Karpas-422 (cell line): ENCODE data around the gene JADE3. TPM values are rescaled to one million over a fixed set of nuclear protein-coding genes. Genes with fewer than 3 reads are reported as not detected.
"Not testable (repeated sequence)": the region's sequence is repeated elsewhere in the genome, so short reads cannot be mapped to it uniquely, and the experiment has no call there.

Experiments used
- DNase-seq: peaks from one replicate; pipeline ENCODE4 v3.0.0-alpha.2; 2015
- H2AFZ ChIP-seq: fragments of 200-600 bp; sonication (generic); 2 replicates; pipeline ENCODE4 v1.6.1; 2014; ENCODE audit warnings: antibody characterized with exemption, low read length, mixed read lengths
- H3K27ac ChIP-seq: fragments of 200-600 bp; sonication (generic); 2 replicates; pipeline ENCODE4 v1.5.1; 2014; ENCODE audit warnings: mild to moderate bottlenecking, low read length, moderate library complexity
- H3K27me3 ChIP-seq: fragments of 200-600 bp; sonication (generic); 2 replicates; pipeline ENCODE4 v1.6.1; 2014; ENCODE audit warnings: low read length, mixed read lengths
- H3K36me3 ChIP-seq: fragments of 200-600 bp; sonication (generic); 2 replicates; pipeline ENCODE4 v1.6.1; 2014; ENCODE audit warnings: low read length, mixed read lengths; ENCODE audit not compliant: insufficient read depth
- H3K4me1 ChIP-seq: fragments of 200-600 bp; sonication (generic); 2 replicates; pipeline ENCODE4 v1.6.1; 2014; ENCODE audit warnings: mild to moderate bottlenecking, low read length, mixed read lengths
- H3K4me2 ChIP-seq: fragments of 200-600 bp; sonication (generic); 2 replicates; pipeline ENCODE4 v1.6.1; 2014; ENCODE audit warnings: low read length, low read depth, mild to moderate bottlenecking; ENCODE audit not compliant: poor library complexity, severe bottlenecking
- H3K4me3 ChIP-seq: fragments of 200-600 bp; sonication (generic); 2 replicates; pipeline ENCODE4 v1.5.1; 2014; ENCODE audit warnings: mild to moderate bottlenecking, antibody characterized with exemption, low read length, mixed read lengths
- H3K79me2 ChIP-seq: fragments of 200-600 bp; sonication (generic); 2 replicates; pipeline ENCODE4 v1.6.1; 2014; ENCODE audit warnings: mild to moderate bottlenecking, low read length, mixed read lengths
- H3K9ac ChIP-seq: fragments of 200-600 bp; sonication (generic); 2 replicates; pipeline ENCODE4 v1.6.0; 2014; ENCODE audit warnings: low read length
- H3K9me2 ChIP-seq: fragments of 200-600 bp; sonication (generic), shearing (Covaris generic); replicated peaks from 2 replicates; pipeline ENCODE4 v1.6.0; 2014; ENCODE audit warnings: mild to moderate bottlenecking, low read length, moderate library complexity; ENCODE audit not compliant: insufficient read depth
- H3K9me3 ChIP-seq: fragments of 300-700, 200-600 bp; sonication (generic); 2 replicates; pipeline ENCODE4 v1.6.1; 2014; ENCODE audit warnings: low read length, mixed read lengths
- H4K20me1 ChIP-seq: fragments of 200-600 bp; sonication (generic); 2 replicates; pipeline ENCODE4 v1.6.1; 2014; ENCODE audit warnings: mild to moderate bottlenecking, antibody characterized with exemption, low read length, low read depth; ENCODE audit not compliant: insufficient read depth
- total RNA-seq: library from RNA; depleted of rRNA; stranded (reverse); fragments of >200 nt; shearing (Covaris generic); gene quantifications from 2 replicates; pipeline ENCODE4 v1.2.3, GENCODE V29; 2014; ENCODE audit warnings: low replicate concordance

The JADE3 gene
- total RNA-seq, 1 experiment from 2014 or later: 0.07 TPM

GRCh38 chrX:46941341-46941740 is 29.1 kb downstream of the JADE3 start:
- H3K9ac ChIP-seq: no peak overlapping the region

DNA sequence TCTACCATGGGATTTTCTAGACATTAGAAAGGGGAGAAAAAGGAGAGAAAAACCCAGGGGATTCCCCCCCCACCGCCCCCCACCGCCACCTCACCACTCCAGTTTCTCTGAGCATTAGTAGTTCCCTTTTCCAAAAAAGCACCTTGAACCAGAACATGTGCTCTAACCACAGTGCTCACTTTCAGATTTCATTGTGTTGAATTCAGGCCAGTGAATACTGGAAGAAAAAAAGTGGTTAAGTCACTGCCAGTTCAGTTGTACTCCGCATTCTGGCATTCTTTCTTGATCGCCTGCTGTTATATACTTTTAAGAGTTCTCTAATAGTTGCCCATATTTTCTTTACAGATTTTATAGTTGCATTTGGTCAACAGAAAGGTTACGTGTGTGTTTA is 40.9 kb downstream of the JADE3 start:
- Histone ChIP-seq H3K9ac (no peak overlapping the region), H3K9me3 (no peaks in the 10 kb centered on the region), H3K4me1 (no peaks in the 10 kb centered on the region), H2AFZ (no peak overlapping the region), H3K4me3 (no peak overlapping the region), H3K9me2 (no peaks in the 10 kb centered on the region), H3K27me3 (no peaks in the 10 kb centered on the region), H3K36me3 (no peaks in the 10 kb centered on the region), H4K20me1 (no peaks in the 10 kb centered on the region), H3K4me2 (no peak overlapping the region), H3K79me2 (no peaks in the 10 kb centered on the region), H3K27ac (no peak overlapping the region)
- DNase-seq: no peak

More at GRCh38 chrX:46941341-46941740, 29.1 kb downstream of the JADE3 start:
- Histone ChIP-seq H3K4me3 (no peak overlapping the region), H3K9me3 (no peaks in the 10 kb centered on the region), H4K20me1 (no peaks in the 10 kb centered on the region), H3K36me3 (no peaks in the 10 kb centered on the region), H3K4me2 (no peak overlapping the region), H3K27me3 (no peaks in the 10 kb centered on the region), H3K9me2 (no peaks in the 10 kb centered on the region), H3K4me1 (peaks cover 2% of the 10 kb centered on the region; the same call in 1 of the 2 replicates), H3K79me2 (no peaks in the 10 kb centered on the region), H3K27ac (no peak overlapping the region), H2AFZ (no peak overlapping the region)
- DNase-seq: no peak

DNA sequence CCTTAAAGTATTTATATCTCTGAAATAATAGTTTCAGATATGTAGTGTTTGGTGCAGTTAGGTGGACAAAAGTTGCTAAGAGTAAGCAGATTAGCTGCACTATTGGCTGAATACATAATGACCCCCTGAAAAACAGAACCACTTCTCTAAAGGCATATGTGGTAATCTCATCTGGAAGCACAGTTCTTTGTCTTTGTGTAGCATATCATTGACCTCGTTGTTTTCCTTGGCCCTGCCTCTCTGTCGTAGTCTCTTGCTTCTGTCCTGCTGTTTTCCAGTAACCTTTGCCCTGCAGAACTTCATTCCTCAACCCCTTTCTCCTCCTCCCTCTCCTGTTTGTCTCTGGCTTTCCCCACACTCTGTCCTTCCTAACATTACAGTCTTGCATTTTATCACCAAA is 41.4 kb downstream of the JADE3 start:
- no peak overlapping the region for H3K27ac ChIP-seq

DNA sequence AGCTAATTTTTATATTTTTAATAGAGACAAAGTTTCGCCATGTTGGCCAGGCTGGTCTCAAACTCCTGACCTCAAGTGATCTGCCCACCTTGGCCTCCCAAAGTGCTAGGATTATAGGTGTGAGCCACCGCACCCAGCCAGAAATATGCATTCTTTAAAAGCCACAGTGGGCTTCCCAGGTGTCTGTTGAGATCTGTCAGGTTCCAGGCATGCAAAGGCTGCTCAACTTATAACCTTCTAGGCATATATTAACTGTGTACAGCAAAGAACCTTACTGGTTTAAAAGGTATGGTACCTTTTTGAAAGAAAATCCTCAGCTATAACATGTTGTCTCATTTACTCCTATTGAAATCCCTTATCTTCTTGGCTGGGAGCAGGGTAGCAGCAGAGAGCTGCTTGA is 42.5 kb downstream of the JADE3 start:
- DNase-seq: no peak
- Histone ChIP-seq H3K4me3 (no peak overlapping the region), H3K36me3 (no peaks in the 10 kb centered on the region), H2AFZ (no peak overlapping the region), H3K4me2 (no peak overlapping the region), H3K27ac (no peak overlapping the region), H3K4me1 (no peaks in the 10 kb centered on the region), H3K27me3 (no peaks in the 10 kb centered on the region), H3K9me3 (no peaks in the 10 kb centered on the region), H3K9me2 (no peaks in the 10 kb centered on the region), H4K20me1 (no peaks in the 10 kb centered on the region), H3K79me2 (no peaks in the 10 kb centered on the region), H3K9ac (no peak overlapping the region)

More for the DNA sequence above, 41.4 kb downstream of the JADE3 start:
- no peak overlapping the region for H3K4me2 ChIP-seq
- H3K9ac ChIP-seq: no peak overlapping the region
- no peaks in the 10 kb centered on the region for H3K4me1 ChIP-seq
- H3K36me3 ChIP-seq: no peaks in the 10 kb centered on the region
- H3K27me3 ChIP-seq: no peaks in the 10 kb centered on the region
- H4K20me1 ChIP-seq: no peaks in the 10 kb centered on the region
- no peaks in the 10 kb centered on the region for H3K9me3 ChIP-seq
- no peaks in the 10 kb centered on the region for H3K79me2 ChIP-seq
- no peak overlapping the region for H3K4me3 ChIP-seq
- no peak overlapping the region for H2AFZ ChIP-seq
- DNase-seq: no peak
- H3K9me2 ChIP-seq: no peaks in the 10 kb centered on the region

DNA sequence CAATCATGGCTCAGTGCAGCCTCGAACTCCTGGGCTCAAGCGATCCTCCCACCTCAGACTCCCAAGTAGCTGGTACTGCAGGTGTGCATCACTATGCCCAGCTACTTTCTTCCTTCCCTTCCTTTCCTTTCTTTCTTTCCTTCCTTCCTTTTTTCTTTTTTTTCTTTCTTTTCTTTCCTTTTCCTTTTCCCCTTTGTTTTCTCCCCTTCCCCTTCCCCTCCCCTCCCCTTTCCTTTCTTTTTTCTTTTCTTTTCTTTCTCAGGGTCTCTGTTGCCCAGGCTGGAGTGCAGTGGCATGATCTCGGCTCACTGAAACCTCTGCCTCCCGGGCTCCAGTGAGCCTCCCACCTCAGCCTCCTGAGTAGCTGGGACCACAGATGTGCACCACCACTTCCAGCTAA is 44.4 kb downstream of the JADE3 start:
- H3K27me3 ChIP-seq, H4K20me1 ChIP-seq, H3K4me1 ChIP-seq, DNase-seq, H3K36me3 ChIP-seq, H3K4me2 ChIP-seq, H3K4me3 ChIP-seq, H3K79me2 ChIP-seq, H3K9ac ChIP-seq, H2AFZ ChIP-seq, H3K27ac ChIP-seq, H3K9me3 ChIP-seq, H3K9me2 ChIP-seq: not testable (repeated sequence)

DNA sequence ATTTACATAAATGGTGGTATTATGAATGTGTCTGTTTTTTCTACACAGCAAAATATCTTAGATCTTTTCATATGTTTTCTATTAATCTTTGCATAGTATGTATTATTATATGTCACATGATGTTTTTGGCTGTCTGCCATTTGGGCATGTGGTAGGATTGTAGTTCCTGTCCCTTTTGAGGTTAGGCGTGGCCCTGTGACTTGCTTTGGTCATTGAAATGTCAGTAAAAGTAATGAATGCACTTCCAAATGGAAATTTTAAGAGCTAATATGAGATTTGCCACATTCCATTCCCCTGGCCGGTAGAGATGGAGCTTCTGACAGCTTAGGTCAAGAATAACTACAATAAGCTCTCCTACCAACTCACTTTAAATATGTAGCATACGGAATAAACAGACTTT is 45.1 kb downstream of the JADE3 start:
- Histone ChIP-seq H4K20me1 (no peaks in the 10 kb centered on the region), H3K27ac (no peak overlapping the region), H3K9me2 (no peaks in the 10 kb centered on the region), H3K79me2 (no peaks in the 10 kb centered on the region), H3K9me3 (no peaks in the 10 kb centered on the region), H3K36me3 (no peaks in the 10 kb centered on the region), H2AFZ (no peak overlapping the region), H3K27me3 (no peaks in the 10 kb centered on the region), H3K4me1 (peaks cover 8% of the 10 kb centered on the region), H3K4me3 (no peak overlapping the region), H3K9ac (no peak overlapping the region), H3K4me2 (no peak overlapping the region)
- DNase-seq: no peak

- Histone ChIP-seq H2AFZ (no peak overlapping the region), H3K27ac (no peak overlapping the region), H3K4me3 (no peak overlapping the region), H3K9me2 (no peaks in the 10 kb centered on the region), H4K20me1 (no peaks in the 10 kb centered on the region), H3K36me3 (no peaks in the 10 kb centered on the region), H3K27me3 (no peaks in the 10 kb centered on the region), H3K9ac (no peak overlapping the region), H3K4me1 (peaks cover 8% of the 10 kb centered on the region), H3K4me2 (no peak overlapping the region), H3K79me2 (no peaks in the 10 kb centered on the region), H3K9me3 (no peaks in the 10 kb centered on the region)
- no peak for DNase-seq
These were observed 46.9 kb downstream of the JADE3 start for GRCh38 chrX:46959101-46959500.

- no peak overlapping the region for H3K4me2 ChIP-seq
These were observed 47.9 kb downstream of the JADE3 start for GRCh38 chrX:46959985-46960700.

More at GRCh38 chrX:46959985-46960700, 47.9 kb downstream of the JADE3 start:
- no peak overlapping the region for H3K9ac ChIP-seq
- H3K27ac ChIP-seq: no peak overlapping the region
- no peak overlapping the region for H2AFZ ChIP-seq
- no peaks in the 10 kb centered on the region for H3K9me3 ChIP-seq
- DNase-seq: no peak
- H3K9me2 ChIP-seq: no peaks in the 10 kb centered on the region
- H4K20me1 ChIP-seq: no peaks in the 10 kb centered on the region
- peaks cover 8% of the 10 kb centered on the region for H3K4me1 ChIP-seq
- H3K4me3 ChIP-seq: no peak overlapping the region
- H3K36me3 ChIP-seq: no peaks in the 10 kb centered on the region
- no peaks in the 10 kb centered on the region for H3K27me3 ChIP-seq
- H3K79me2 ChIP-seq: no peaks in the 10 kb centered on the region
